Ascending aorta (tissue), 2 donors: ENCODE measurements around the gene ZBTB20. TPM values are rescaled to one million over a fixed set of nuclear protein-coding genes. Genes with fewer than 3 reads are reported as not detected.

ENCODE experiments used
- DNase-seq, 2 donors: peaks; one replicate each; pipeline ENCODE4 v3.0.0-alpha.2; 2019; ENCODE audit warnings: low spot score in 2 of 2
- H3K27ac ChIP-seq, 2 donors: fragments of 200-600 bp; sonication (generic); one replicate each; pipeline ENCODE4 v1.5.1; 2016 to 2017; ENCODE audit warnings: mild to moderate bottlenecking in 1 of 2
- H3K27me3 ChIP-seq: fragments of 200-600 bp; sonication (generic); one replicate; pipeline ENCODE4 v1.5.1; 2017
- H3K36me3 ChIP-seq, 2 donors: fragments of 200-600 bp; sonication (generic); one replicate each; pipeline ENCODE4 v1.5.1; 2016
- H3K4me1 ChIP-seq, 2 donors: fragments of 200-600 bp; sonication (generic); one replicate each; pipeline ENCODE4 v1.5.1; 2016 to 2017; ENCODE audit warnings: mild to moderate bottlenecking in 1 of 2
- H3K4me3 ChIP-seq, 2 donors: fragments of 200-600 bp; sonication (generic); one replicate each; pipeline ENCODE4 v1.5.1; 2016 to 2017; ENCODE audit warnings: mild to moderate bottlenecking in 1 of 2
- H3K9me3 ChIP-seq, 2 donors: fragments of 200-600 bp; sonication (generic); one replicate each; pipeline ENCODE4 v1.5.1; 2016
- intact Hi-C: fragments of 100-400 bp; cut with DNase I; formaldehyde crosslinking; loops from one replicate; pipeline ENCODE4 v1.15.1; 2023
- total RNA-seq: library from RNA; depleted of rRNA; stranded (reverse); fragments of >200 nt; gene quantifications from one replicate; pipeline ENCODE4 v1.1.0, GENCODE V29; 2016
- TF ChIP-seq, protein P1 (sequence below), 3 experiments: fragments of 200-600 bp in 2 of 3; fragments of 450-650 bp in 1 of 3; sonication (generic) in 2 of 3; IDR thresholded peaks; one replicate each; pipeline ENCODE4 v1.5.1; 2016 to 2019; ENCODE audit warnings: antibody characterized with exemption in 3 of 3, mild to moderate bottlenecking in 1 of 3, moderate library complexity in 1 of 3

The ZBTB20 gene
- total RNA-seq, 1 donor from 2014 or later, result 60.3 TPM

DNA sequence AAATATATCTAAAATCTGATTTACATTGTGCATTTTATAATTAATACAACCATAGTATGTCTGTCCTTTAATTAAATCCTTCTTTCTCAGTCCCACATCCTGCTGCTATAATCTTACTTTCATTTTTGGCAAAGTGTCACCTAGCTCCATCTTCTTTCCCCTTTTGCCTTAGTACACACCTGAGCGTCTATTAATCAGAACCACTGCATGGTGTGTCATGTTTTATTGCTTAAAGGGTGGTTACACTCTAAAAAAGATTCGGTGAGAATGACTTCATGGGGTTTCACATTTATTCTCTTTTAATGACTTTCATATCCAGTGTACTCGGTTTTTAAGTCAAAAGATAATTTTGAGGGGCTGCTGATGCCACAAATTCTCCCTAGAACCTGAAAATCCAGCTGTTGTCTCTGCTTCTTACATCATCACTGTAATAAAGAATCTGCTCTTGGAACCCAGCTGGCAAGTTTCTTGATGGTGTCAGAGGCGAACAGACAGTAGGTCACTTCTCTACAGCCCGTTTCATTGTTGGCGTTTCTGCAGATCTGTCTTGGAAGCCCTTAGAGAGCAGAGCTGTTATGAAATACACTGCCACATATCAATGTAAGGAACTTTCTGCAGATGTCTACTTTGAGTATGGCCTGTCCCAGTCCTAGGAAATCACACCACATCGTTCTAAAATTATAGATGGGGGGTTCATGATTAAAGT, 753.6 kb downstream of the ZBTB20 start:
- H3K36me3 ChIP-seq, result peaks cover 2% of the 10 kb centered on the region in 2 donors
- no peaks in the 10 kb centered on the region for H3K4me1 ChIP-seq
- H3K27ac ChIP-seq, result no peak overlapping the region
- no peak overlapping the region for H3K4me3 ChIP-seq
- H3K27me3 ChIP-seq, result no peaks in the 10 kb centered on the region
- DNase-seq, result no peak
- intact Hi-C loops, result no loop called here
- no peaks in the 10 kb centered on the region for H3K9me3 ChIP-seq
- TF ChIP-seq, protein P1, sequence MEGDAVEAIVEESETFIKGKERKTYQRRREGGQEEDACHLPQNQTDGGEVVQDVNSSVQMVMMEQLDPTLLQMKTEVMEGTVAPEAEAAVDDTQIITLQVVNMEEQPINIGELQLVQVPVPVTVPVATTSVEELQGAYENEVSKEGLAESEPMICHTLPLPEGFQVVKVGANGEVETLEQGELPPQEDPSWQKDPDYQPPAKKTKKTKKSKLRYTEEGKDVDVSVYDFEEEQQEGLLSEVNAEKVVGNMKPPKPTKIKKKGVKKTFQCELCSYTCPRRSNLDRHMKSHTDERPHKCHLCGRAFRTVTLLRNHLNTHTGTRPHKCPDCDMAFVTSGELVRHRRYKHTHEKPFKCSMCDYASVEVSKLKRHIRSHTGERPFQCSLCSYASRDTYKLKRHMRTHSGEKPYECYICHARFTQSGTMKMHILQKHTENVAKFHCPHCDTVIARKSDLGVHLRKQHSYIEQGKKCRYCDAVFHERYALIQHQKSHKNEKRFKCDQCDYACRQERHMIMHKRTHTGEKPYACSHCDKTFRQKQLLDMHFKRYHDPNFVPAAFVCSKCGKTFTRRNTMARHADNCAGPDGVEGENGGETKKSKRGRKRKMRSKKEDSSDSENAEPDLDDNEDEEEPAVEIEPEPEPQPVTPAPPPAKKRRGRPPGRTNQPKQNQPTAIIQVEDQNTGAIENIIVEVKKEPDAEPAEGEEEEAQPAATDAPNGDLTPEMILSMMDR (IDR thresholded peaks at IDR 0.05), result no peak

DNA sequence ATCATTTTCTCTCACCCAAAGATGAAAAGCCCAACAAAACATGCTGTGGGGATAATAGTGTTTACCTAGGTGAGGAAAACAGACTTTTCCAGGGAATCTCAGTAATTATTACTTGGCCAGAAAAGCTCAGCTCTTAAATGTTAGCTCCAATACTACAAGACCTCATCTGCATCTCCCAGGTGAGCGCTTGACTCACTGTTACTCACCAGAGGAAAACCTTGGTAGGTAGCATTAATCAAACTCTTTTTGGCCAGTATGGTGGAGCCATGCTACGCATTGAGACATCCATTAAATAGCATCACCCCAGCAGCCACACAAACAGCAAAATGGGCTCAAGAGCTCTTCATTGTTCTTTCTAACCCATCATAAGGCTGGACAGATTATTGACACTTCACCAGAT, 754.3 kb downstream of the ZBTB20 start:
- Histone ChIP-seq H3K27ac (no peak overlapping the region), H3K27me3 (no peaks in the 10 kb centered on the region), H3K9me3 (no peaks in the 10 kb centered on the region), H3K36me3 (peaks cover 6 to 9% of the 10 kb centered on the region in 2 donors), H3K4me3 (no peak overlapping the region), H3K4me1 (no peaks in the 10 kb centered on the region)
- intact Hi-C loops, result no loop called here
- no peak for DNase-seq
- TF ChIP-seq, protein P1 (IDR thresholded peaks at IDR 0.05), result no peak

DNA sequence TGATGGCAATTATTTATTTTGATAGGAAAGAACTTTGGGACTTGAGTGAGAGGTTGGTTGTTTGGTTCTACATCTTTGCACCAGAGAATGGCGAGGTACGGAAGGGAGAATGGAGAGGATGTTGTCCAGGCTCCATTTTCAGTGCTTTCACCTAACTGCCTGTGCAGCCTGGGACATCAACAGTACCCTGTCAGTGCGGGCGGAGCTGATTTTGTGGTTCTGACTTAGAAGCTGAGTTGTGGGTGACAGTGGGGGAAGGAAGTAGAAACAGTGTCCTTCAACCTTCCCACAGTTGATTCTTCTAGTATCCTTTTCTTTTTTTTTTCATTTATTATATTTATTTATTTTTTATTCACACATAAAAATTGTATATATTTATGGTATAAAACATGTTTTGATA, 757.9 kb downstream of the ZBTB20 start:
- Histone ChIP-seq H3K4me3 (no peak overlapping the region), H3K4me1 (no peaks in the 10 kb centered on the region), H3K36me3 (peaks cover 6 to 11% of the 10 kb centered on the region in 2 donors), H3K9me3 (no peaks in the 10 kb centered on the region), H3K27me3 (no peaks in the 10 kb centered on the region), H3K27ac (no peak overlapping the region)
- intact Hi-C loops, result loop anchor here (10.0 kb wide), 2 partner anchors 1316 to 1426 kb away; no protein-coding TSS in a partner anchor
- TF ChIP-seq, protein P1 (IDR thresholded peaks at IDR 0.05), result no peak
- DNase-seq, result no peak

DNA sequence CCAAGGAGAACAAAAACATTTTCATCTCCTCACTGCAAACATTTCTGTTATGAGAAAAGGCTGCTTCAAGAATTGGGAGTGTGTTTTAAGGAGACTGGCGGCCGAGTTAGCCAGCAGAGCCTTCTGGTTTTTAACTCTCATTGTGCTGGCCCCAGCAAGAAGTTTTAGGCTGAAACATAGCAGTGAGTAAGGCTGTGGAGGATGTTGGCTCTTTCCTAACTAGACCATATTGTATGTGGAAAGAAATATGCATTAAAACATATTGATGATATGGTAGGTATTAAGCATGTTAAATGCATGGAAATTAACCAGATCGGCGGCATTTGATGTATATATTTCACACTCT, 762.6 kb downstream of the ZBTB20 start:
- intact Hi-C loops, result loop anchor here (1.0 to 10.0 kb wide), 3 partner anchors 708 to 1430 kb away; no protein-coding TSS in a partner anchor
- no peaks in the 10 kb centered on the region for H3K27me3 ChIP-seq
- TF ChIP-seq, protein P1 (IDR thresholded peaks at IDR 0.05), result no peak
- H3K9me3 ChIP-seq, result no peaks in the 10 kb centered on the region
- H3K4me3 ChIP-seq, result peak overlapping the region; percentile 42 to 66
- H3K4me1 ChIP-seq, result peaks cover 0 to 14% of the 10 kb centered on the region in 2 donors
- H3K36me3 ChIP-seq, result peaks cover 6 to 11% of the 10 kb centered on the region in 2 donors
- DNase-seq, result no peak
- peak overlapping the region in 1 of 2 donors; percentile 74 for H3K27ac ChIP-seq

DNA sequence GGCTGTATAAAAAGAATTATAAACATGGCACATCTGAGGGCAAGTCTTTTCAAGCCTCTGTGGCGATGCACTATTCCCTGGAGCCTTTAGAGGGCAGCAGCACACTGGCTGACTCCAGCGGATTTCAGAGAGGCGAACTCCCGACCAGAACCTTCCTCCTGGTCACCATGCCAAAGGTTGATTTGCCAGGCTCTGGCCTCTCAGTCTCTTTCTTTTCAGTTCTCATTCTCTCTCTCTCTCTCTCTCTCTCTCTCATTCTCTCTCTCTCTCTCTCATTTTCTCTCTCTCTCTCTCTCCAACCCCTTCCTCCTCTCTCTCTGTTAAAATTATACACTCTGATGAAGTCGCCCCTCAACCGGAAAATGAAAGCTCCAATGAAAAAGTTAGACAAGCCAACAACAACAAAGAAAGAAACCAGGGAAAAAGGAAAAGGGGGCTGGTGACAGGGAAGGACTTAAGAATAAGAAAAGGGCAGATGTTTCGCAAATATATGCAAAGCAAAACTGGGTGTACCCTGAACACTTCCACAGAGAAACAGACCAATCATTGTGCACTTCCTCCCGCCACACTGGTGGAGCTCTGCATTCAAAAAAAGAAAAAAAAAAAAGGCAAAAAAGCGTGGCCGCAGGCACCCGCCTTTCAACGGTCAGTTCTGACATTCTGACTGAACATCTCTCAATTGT, 763.1 kb downstream of the ZBTB20 start:
- intact Hi-C loops, result loop anchor here (1.0 to 10.0 kb wide), 4 partner anchors 37 to 1431 kb away; no protein-coding TSS in a partner anchor
- H3K9me3 ChIP-seq, result no peaks in the 10 kb centered on the region
- TF ChIP-seq, protein P1 (IDR thresholded peaks at IDR 0.05), result peak; percentile 75 to 97 (median 92)
- peaks cover 6 to 11% of the 10 kb centered on the region in 2 donors for H3K36me3 ChIP-seq
- peak overlapping the region; percentile 42 to 66 for H3K4me3 ChIP-seq
- H3K27ac ChIP-seq, result peak overlapping the region; percentile 72 to 74
- H3K27me3 ChIP-seq, result no peaks in the 10 kb centered on the region
- H3K4me1 ChIP-seq, result peaks cover 0 to 17% of the 10 kb centered on the region in 2 donors
- DNase-seq, result peak; percentile 25 to 90
